Left lung (tissue), 10 donors: Measurements from ENCODE around the gene CBX5. TPM values are rescaled to one million over a fixed set of nuclear protein-coding genes. Genes with fewer than 3 reads are reported as not detected.

Source experiments
- ATAC-seq: fragments of 200-7000 bp; cut with Tn5 transposase; one replicate; pipeline ENCODE4 v1.9.1; 2020; ENCODE audit warnings: moderate library complexity
- DNase-seq, 4 donors: peaks; one replicate each; pipeline ENCODE4 v3.0.0-alpha.2; 2013 to 2020
- H3K27ac ChIP-seq, 2 donors: fragments of 200-600 bp; sonication (generic) in 1 of 2; one replicate each; pipeline versions ENCODE4 v1.5.0 to v1.8.0; 2020 to 2021
- H3K27me3 ChIP-seq, 2 donors: fragments of 200-600 bp; sonication (generic) in 1 of 2; one replicate each; pipeline versions ENCODE4 v1.5.0 to v1.8.0; 2020 to 2021
- H3K36me3 ChIP-seq, 2 donors: fragments of 200-600 bp; sonication (generic) in 1 of 2; one replicate each; pipeline versions ENCODE4 v1.5.0 to v1.8.0; 2020 to 2021
- H3K4me1 ChIP-seq, 2 donors: fragments of 200-600 bp; one replicate each; pipeline ENCODE4 v1.8.0; 2021
- H3K4me3 ChIP-seq, 2 donors: fragments of 200-600 bp; sonication (generic) in 1 of 2; one replicate each; pipeline versions ENCODE4 v1.5.0 to v1.8.0; 2020 to 2021; ENCODE audit warnings: mild to moderate bottlenecking in 1 of 2
- H3K9me3 ChIP-seq, 2 donors: fragments of 200-600 bp; sonication (generic) in 1 of 2; one replicate each; pipeline versions ENCODE4 v1.5.0 to v1.8.0; 2020 to 2021
- CTCF ChIP-seq, 2 donors: fragments of 200-600 bp; sonication (generic) in 1 of 2; IDR thresholded peaks; one replicate each; pipeline versions ENCODE4 v1.5.0 to v1.8.0; 2021; ENCODE audit warnings: antibody characterized with exemption in 2 of 2
- intact Hi-C, 2 donors: fragments of 100-400 bp; cut with DNase I; formaldehyde crosslinking; loops; one replicate each; pipeline versions ENCODE4 v1.11.2 to v1.14.2; 2022
- polyA plus RNA-seq, 6 donors: library from polyadenylated mRNA; unstranded; fragments of 120-200 nt; gene quantifications; one replicate each; pipeline ENCODE4 v1.2.1, GENCODE V29; 2013; ENCODE audit not compliant: insufficient read length in 6 of 6
- total RNA-seq, 2 donors: library from RNA; stranded (reverse); fragmentation: NEBNext Ultra II Directional; extraction: Animal tissue kit (Norgen Biotek cat#: 25700); gene quantifications; one replicate each; pipeline ENCODE4 v1.2.1, GENCODE V29; 2021
- donor health status: DM: no; HTN: yes; CAD: no.
- donor health status: DM: no; HTN: no; CAD: no.

Gene CBX5
- total and polyA plus RNA-seq, 8 donors, result 69.8 to 134 (median 113) TPM

GRCh38 chr12:54277823-54278276 is 2.1 kb downstream of the CBX5 start:
- ATAC-seq (no peak), DNase-seq (no peak)
- intact Hi-C loops, result no loop called here
- Histone ChIP-seq H3K9me3 (no peaks in the 10 kb centered on the region), H3K27ac (peak overlapping the region; percentile 94 to 95), H3K36me3 (peaks cover 4 to 27% of the 10 kb centered on the region in 2 donors), H3K4me3 (peak overlapping the region in 1 of 2 donors; percentile 90), H3K27me3 (no peaks in the 10 kb centered on the region), H3K4me1 (peaks cover 29 to 49% of the 10 kb centered on the region in 2 donors)
- no peak for TF ChIP-seq CTCF (IDR thresholded peaks at IDR 0.05)

- H3K27me3 ChIP-seq, result no peaks in the 10 kb centered on the region
- no peak overlapping the region for H3K27ac ChIP-seq
- no peaks in the 10 kb centered on the region for H3K9me3 ChIP-seq
- DNase-seq (no peak), ATAC-seq (no peak)
- TF ChIP-seq CTCF (IDR thresholded peaks at IDR 0.05), result no peak
- intact Hi-C loops, result no loop called here
- peaks cover 16 to 34% of the 10 kb centered on the region in 2 donors for H3K4me1 ChIP-seq
- no peak overlapping the region for H3K4me3 ChIP-seq
- peaks cover 0 to 15% of the 10 kb centered on the region in 2 donors for H3K36me3 ChIP-seq
Measured at GRCh38 chr12:54276368-54276767, 3.6 kb downstream of the CBX5 start.

- no peaks in the 10 kb centered on the region for H3K27me3 ChIP-seq
- no peak overlapping the region for H3K4me3 ChIP-seq
- TF ChIP-seq CTCF (IDR thresholded peaks at IDR 0.05), result no peak
- DNase-seq (no peak), ATAC-seq (peak; percentile 56)
- H3K4me1 ChIP-seq, result peaks cover 16 to 28% of the 10 kb centered on the region in 2 donors
- H3K9me3 ChIP-seq, result no peaks in the 10 kb centered on the region
- H3K36me3 ChIP-seq, result peaks cover 0 to 15% of the 10 kb centered on the region in 2 donors
- intact Hi-C loops, result no loop called here
- H3K27ac ChIP-seq, result no peak overlapping the region
Measured at GRCh38 chr12:54273981-54274380, 5.9 kb downstream of the CBX5 start.

GRCh38 chr12:54272214-54272613 is 7.7 kb downstream of the CBX5 start:
- intact Hi-C loops, result no loop called here
- TF ChIP-seq CTCF (IDR thresholded peaks at IDR 0.05), result no peak
- Histone ChIP-seq H3K4me1 (peaks cover under 1 to 10% of the 10 kb centered on the region in 2 donors), H3K27ac (no peak overlapping the region), H3K27me3 (no peaks in the 10 kb centered on the region), H3K4me3 (no peak overlapping the region), H3K36me3 (peaks cover 0 to 15% of the 10 kb centered on the region in 2 donors), H3K9me3 (no peaks in the 10 kb centered on the region)
- DNase-seq, result no peak
- ATAC-seq, result no peak

GRCh38 chr12:54270345-54270744 is 9.6 kb downstream of the CBX5 start:
- intact Hi-C loops, result no loop called here

More at GRCh38 chr12:54270345-54270744, 9.6 kb downstream of the CBX5 start:
- no peak for TF ChIP-seq CTCF (IDR thresholded peaks at IDR 0.05)
- H3K4me3 ChIP-seq, result no peak overlapping the region
- H3K9me3 ChIP-seq, result no peaks in the 10 kb centered on the region
- no peaks in the 10 kb centered on the region for H3K27me3 ChIP-seq
- ATAC-seq, result no peak
- no peak for DNase-seq
- no peaks in the 10 kb centered on the region for H3K4me1 ChIP-seq
- H3K27ac ChIP-seq, result no peak overlapping the region
- peaks cover 0 to 15% of the 10 kb centered on the region in 2 donors for H3K36me3 ChIP-seq
